Activated effector memory CD4-positive, alpha-beta T cell treated with anti-CD3 and anti-CD28 coated beads, Interleukin-2, amount 50 U/mL, for 16 hours (primary cell): ENCODE data around the gene FYN.

Experiments used
- DNase-seq: peaks from one replicate; pipeline ENCODE4 v3.0.0-alpha.2; 2020

Gene FYN

DNA sequence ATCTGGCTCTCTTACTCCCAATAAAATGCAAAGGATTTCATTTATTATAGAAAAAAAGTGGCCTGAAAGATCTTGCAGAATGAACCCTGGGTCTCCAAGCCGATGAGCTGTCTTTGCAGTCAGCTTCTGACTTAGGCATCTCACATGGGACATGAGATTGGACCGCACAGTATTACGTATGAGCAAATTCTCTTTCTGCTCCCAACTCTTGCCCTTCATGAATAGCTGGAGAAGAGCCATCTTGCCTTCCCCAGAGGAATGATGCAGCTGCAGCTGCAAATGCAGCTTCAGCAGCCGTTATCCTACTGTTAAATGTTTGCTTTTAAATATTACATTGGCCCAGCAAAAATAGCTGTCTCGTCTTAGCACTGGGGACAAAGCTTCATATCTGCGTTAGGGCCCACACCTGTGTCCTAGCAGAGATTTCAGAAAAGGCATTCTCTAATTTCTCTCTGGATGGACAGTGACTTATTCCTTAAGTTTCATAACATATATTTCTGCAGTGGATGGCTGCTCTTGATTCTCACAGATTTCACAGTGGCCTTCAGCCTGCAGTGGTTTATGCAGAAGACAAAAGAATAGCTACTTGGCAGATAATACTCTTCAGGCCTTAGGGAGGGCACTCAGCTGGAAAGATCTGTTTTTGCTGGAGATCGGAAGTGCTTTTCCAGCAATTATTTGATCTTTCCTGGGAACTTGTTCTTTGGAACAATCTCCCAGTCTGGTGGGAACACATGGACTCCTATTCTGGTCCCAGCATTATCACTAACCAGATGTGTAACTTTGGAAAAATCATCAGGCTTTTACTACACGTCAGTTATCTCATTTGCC, 129.2 kb downstream of the FYN start:
- no peak for DNase-seq

DNA sequence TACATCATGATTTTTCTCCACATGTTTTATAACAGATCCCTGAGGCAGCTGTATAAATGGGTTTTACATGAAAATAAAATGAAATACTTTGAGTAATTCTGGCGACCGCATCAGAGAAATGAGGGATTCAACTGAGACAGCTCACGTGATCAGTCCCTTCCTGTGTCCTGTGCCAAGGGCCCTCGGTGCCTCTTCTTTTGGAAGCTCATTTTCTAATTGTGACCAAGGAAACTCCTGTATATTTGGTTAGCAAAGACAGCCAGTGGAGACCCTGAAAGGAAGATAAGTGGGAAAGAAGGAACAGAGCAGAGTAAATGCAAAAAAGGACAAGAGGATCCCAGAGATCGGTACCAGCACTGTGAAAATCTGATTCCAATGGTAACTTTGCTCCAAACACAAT, 129.9 kb downstream of the FYN start:
- no peak for DNase-seq

DNA sequence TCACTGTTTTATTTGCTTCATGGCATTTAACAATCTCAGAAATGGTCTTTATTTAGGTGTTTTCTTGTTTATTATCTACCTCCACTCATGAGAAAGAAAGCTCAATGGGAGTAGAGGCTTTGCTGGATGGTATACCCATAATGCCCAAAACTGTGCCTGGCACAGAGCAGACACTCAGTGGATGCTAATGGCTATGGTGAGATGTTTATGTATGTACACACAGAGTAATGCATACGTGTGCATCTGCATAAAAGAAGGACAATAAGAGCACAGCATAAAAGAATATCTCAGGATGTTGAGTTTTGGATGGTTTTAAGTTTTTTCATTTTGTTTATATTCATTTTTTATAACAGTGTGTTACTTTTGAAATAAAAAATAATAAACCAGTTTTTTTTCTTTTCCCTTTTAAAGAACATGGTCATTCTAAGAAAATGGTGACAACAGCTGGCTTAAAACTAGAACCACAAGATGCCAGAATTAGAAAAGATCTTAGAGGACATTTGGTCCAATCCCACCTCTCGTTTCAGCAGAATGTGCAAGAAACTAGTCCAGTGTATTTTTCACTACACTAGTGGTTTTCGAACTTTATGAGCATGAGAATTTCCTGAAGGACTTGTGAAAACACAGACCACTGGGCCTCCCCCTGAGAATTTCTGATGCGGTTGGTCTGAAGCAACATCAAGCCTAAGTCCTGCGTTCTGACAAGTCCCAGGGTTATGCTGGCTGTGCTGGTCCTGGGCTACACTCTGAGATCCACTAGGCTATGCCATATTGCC, 131.9 kb downstream of the FYN start:
- DNase-seq, result no peak

DNA sequence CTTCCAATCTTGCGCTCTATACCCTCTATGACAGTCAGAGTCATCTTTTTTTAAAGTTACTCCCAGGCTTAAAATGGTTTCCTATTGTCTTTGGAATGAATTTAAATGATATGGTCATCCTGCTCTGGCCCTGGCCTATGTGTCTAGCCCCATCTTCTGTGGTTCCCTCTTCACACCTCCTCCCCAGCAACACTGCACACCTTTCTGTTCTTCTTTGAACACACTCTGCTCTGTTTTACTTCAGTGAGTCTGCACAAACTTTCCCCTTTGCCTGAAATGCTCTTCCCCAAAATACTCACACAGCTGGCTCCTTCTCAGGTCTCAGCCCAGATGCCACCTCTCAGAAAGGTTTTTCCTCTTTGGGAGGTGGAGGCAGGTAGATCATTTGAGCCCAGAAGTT, 132.7 kb downstream of the FYN start:
- no peak for DNase-seq

DNA sequence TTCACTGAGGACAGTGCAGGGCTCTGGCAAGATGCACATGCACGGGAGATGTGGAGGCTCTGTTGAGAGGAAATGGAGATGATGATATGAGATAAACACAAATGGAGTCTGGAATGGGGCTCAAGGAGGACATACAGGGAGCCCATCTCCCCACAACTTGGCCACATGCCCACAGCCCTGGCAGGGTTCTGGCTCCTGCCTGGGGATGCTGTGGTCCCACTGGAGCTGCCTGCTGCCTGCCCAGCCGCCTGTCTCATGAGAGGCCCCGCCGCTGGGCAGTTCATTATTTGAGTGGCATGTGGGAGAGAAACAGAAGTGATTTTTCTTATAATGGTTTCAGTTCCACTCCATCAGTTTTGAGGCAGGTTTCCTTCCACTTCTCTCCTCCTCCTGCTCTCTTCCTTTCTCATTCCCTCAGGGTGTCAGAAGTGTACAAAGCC, 134.0 kb downstream of the FYN start:
- DNase-seq, result no peak

DNA sequence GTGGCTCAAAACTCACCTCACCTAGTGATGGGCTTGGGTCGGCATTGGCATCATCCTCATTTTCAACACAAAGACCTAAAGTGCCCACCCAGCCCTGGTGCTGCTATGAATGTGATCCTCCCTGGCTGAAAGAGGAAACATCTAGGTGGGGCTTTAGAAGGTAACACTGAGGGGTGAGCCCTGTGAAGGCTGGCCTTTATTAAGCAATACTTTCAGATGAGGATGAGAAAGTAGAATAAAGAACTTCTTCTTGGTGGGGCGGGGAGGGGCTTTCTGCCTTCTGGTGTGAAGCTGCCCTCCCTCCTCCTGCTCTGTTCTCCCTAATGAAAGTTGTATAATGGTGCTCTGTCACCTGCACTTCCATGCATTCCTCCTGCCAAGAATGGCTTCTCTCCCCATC, 134.6 kb downstream of the FYN start:
- no peak for DNase-seq

DNA sequence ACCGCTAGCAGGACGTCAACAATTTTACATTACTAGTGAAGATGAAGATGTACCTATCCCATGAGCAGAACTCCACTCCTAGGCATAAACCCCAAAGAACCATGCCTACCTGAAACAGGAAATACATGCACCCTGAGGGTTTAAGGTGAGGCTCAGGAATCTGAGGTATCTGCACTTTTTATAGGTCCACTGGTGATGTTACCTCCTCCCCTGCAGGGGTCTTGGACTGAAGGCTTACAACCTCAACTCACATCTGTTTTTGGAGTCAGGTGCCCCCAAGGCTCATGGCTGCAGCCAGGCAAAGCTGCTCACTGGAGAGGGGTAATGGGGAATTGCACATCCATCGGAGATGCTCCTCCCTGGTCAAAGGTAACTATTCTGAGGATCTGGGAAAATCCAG, 135.1 kb downstream of the FYN start:
- no peak for DNase-seq

DNA sequence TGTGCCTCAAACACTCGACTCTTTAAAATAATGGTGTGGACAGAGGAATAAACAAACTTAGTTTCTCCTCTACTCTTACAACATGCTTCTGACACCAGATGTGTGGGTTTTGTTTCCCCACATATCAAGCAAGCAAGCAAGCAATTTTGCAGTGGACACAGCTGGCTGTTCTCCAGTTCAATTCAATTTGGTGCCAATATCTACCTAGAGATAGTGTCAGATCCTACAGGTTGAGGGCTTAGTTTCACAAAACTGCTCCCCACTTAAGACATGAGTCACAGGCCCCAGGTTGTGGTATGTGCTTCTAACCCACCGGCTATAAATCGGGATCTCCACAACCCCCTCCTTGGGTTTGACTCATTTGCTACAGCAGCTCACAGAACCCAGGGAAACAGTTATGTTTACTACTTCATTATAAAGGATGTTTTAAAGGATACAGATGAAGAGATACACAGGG, 136.2 kb downstream of the FYN start:
- DNase-seq, result peak; percentile 80

DNA sequence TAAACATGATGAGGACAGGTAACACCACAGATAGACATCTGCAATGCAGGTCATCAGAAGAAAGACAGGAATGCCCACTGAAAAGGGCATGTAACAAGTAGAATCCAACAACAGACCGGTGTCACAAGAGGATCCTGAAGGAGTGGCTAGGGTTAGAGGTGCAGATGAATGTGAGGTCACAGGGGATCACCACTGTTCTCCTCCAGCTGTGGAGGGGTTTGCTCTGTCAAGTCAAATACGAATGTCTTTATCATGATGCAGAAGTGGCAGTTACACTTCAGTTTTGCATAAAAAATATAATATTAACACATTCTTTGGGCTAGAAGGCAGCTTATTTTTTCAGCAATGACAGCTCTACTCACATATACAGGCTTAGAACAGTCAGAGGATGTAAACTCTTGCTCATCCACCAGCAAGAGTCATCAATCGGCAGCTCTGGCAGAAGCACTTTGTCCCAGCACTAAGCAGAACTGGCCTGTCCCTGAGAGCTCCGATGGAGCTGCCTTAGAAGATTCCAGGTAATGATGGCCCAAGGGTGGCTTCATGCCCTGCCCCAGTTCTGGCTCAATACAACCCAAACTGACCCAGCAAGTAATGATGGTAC, 137.1 kb downstream of the FYN start:
- DNase-seq, result no peak

DNA sequence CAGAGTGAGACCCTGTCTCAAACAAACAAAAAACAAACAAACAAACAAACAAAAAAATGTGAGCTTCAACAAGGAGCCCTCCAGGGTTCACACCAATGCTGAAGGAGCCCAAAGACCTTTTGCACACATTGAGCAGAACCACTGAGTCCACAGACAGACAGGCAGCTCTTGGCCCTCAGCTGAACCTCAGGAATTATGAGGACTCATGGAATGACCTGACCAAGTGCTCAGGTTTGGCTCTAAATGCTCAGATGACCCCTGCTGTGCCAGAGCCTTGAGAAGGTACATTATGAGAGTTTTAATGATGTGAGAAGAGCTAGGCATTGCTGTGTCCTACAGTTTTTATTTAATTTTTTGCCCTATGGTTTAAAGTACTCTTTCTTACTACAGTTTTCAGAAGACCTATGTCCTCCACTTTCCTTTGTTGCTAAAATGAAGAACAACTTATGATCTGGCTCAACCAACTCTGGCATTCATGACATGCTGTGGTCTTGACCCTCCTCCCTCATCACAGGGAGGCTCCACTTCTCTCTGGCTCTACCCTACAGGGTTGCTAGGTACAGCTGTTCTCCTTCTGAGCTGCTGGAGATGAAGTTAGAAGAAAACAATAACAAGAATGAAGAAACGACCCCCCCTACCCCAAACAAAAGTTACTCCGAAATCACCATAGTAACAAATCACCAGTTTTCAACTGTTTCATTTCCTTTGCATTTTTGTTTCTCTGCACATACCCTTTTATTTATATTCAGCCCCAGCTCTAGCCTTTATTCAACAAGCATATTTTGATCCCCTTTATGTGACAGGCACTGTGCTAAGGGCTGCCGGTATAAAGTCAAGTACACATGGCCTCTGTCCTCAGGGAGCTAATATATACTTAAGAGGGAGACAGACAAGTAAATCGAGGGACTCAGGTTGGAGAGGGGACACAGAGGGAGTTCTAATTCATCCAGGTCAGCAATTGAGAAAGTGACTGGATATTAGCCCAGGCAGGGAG, 138.9 kb downstream of the FYN start:
- DNase-seq, result no peak

DNA sequence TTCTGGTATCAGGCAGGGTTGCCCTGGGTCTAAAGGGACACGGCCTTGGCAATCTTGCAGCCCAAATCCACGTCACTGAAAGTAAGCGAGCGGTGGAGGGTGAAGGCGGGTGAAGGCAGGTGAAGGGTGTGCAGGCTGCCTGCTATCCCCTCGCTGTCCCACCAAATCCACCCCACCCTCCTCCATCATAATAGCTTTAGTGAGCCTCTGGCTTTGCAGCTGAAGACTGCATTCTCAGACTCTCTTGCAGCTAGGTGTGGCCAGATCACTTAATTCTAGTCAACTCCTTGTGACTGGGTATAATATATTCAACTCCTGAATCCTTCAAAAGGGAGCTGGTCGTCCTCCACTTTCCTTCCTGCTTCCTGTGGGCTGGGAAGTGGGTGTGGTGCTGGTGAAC, 140.9 kb downstream of the FYN start:
- DNase-seq, result no peak

DNA sequence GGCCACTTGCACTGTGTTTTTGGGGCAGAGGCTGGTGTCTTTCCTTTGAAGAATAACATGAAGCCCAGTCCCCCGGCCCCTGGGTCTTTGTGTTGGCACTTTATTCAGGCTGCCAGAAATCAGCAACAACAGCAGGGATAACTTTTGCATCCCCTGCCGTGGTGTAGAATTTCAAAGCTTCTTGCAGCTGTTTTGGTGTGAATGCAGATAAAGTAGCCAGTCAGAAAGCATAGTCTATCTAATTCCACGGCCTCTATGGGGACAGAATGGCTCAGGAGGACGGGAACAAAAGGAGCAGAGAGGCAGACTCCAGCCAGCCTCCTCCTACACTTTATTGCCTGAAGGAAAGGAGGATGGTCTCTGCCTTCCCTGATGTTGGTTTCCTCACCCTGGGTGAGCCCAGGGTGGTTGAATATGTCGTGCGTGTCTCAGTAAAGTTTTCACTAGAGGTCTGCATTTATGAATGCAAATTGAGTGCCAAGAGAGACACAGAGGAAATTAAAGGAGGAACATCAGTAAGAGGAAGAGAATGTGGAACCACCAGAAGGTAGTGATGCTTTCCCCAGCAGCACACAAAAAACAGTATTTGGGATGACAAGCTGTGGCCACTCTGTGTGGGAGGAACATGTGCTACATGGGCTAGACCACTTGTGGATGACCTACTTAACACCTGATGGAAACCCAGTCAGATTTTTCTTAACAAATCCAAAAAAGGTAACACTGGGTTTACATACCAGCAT, 141.6 kb downstream of the FYN start:
- DNase-seq, result no peak

DNA sequence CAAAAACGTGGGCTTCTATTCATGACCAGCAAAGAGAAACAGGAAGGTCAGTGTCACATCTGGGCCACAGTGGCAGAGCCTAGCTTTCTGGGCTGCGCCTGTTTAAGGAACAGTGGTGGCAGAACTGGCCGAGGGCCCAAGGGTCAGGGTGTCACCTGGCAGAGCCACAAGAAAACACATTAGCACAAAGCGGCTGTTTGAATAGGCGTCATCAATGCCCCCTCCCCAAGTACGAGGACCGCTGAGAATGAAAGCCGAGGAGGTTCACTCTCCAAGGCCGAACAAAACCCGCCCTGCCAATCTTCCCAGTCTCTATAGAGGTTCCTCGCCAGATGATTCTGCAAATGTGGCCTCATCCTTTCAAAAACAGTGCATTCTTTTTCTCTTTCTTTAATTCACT, 142.4 kb downstream of the FYN start:
- DNase-seq, result no peak

DNA sequence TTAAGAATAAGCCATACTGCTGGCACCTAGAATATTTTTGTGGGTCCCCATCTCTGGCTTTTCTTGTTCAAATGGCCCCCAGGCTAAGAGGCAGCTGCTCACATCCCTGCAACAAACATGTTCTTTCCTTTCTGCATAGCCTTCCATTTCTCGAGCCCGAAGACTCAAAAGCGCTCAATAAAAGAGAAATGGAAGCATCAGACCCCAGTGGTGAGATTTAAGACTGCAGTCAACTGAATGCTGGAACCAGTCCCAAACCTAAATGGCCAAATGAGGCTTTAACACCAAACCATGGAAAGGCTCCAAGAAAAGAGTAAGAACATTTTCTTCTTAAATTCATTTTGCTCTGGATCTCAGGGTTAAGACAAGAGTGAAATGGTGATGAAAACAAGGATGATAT, 145.4 kb downstream of the FYN start:
- no peak for DNase-seq

DNA sequence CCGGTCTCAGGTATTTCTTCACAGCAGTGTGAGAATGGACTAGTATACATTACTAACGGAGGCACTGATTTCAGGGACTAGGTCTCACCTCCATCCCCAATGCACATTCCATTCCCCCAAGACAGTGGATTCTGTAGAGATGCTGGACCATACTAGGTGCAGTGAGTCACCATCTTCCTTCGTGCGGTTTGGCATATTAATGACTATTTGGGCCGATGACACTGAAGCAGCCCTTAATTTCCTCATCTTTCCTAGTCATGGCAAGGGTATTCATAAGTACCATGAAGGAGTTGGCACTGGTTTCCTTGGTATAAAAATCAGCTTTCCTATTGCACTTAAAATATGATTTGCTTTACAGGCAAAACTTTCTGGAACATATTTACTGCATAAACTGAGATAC, 146.2 kb downstream of the FYN start:
- no peak for DNase-seq

DNA sequence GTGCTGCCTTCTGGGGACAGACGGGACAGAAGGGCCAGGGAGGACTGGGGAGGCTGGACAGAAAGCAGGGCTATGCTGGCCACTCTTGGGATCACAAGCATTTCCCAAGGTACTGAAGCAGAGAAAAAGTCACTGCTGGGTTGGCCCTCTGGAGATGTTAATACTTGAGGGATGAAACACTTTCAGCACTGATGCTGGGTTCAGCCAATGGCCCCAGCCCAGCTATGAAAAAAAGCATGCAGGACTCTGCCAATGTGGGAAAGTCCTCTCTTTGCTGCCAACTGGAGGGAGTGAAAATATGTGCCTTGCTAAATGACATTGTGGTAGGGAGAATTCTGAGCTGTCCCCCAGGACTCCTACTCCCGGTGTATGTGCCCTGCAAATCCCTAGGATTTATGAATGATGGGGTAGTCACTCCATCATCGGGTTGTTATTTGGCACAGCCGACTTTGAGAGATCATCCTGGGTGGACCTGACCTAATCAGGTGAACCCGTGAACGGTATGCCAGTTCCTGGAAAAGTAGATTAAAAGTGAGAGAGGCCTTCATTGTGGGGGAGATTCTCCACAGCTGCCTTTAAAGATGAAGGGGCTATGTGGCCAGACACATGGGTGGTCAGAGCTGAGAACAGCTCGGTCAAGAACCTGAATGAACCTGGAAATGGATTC, 147.7 kb downstream of the FYN start:
- DNase-seq, result no peak

DNA sequence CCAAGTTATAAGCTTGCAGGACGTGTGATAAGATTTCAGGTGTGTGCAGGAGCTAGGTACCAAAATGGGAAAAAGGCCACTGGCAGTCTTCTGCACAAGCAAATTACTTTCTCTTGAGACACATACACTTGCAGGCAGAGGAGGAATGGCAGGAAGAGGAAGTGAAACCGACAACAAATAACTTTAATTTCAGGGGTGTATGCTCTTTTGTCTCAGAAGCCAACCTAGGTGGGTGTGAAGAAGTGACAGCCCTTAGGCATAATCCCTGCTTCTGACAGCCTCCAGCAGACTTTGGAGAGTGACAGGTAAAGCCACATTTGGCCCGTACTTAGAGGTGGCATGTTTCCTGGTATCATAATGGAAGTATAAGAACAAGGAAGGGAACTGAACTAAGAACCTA, 148.7 kb downstream of the FYN start:
- DNase-seq, result no peak

DNA sequence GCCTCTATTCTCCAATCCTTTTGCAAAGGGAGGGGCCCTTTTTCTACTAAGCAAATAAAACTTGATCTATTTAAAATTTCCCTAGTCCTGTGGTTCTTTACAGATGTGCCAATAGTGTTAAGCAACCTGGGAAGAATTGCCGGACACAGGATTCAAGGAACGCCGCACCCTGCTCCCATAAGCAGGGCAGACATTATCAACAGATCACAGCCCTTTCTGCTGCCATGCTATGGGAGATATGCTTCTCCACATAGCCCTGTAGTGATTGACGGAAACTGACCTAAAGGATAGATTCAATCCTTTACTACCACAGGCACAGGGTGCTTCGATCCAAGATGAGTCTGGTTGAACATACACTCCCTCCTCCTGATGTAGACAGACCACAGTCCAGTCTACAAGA, 149.2 kb downstream of the FYN start:
- DNase-seq, result no peak

DNA sequence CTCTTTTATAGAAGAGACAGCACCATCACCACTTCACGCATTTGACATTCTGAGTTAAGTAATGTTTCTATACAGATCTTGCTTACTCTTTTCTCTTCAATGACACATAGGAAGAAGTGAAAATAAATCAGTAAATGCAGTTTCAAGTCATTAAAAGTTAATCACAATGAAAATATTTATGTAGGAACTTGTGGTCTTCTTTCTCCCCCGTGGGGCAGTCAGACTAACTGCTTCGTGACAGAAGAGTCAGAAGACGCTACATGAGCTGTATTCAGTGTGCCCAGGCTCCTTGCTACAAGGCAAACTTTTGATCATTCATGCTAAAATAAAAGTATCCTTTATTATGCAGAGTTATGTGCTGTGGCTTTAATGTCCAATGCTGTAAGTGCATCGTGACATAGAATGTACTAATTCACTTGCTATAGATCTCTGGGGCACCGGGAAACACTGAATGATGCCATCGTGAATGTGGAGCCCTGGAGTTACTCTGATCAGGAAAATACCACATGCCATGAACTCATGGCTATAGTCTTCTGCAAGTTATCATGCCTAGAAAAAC, 149.8 kb downstream of the FYN start:
- no peak for DNase-seq

DNA sequence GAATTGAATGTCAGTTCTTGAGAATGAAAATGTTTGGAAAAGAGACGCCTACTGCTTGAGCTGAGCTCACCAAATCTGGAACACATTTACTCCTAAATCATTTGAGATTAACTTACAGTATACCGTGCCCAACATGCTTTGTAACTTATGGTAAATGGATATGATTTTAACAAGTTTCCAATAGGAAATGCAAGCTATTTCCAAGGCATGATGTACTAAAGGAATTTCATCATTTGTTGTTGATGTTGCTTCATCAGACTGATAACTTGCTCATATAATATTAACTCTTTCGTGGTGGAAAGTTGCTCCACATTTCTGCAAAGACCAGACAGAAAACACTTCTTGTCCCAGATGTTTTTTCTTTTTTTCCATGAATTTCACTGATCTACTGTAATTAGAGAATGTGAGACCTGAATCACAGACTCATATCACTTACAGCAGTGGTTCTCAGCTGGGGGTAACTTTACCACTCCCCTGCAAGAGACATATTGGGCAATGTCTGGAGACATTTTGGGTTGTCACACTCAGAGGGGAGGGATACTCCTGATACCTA, 151.0 kb downstream of the FYN start:
- no peak for DNase-seq

DNA sequence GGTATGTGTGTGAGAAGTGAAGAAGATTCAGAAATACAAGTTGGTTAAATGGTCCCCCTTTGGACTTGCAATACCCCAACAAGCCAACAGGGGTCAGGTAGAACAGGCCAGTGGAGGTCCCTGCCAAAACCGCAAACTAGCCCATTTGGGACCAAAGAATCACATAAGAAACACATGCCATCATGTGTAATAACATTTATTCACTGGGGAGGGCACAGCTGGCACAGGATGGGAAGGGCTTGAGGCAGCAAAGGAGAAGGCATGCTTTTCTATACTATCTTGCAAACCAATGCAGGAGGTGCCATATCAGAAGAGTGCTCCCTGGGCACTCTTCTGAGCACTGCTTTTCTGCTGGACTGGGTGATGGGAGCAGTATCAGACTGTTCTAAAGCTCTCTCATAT, 151.5 kb downstream of the FYN start:
- peak; percentile 75 for DNase-seq
